ENCODE results near the gene OSTF1.

DNA sequence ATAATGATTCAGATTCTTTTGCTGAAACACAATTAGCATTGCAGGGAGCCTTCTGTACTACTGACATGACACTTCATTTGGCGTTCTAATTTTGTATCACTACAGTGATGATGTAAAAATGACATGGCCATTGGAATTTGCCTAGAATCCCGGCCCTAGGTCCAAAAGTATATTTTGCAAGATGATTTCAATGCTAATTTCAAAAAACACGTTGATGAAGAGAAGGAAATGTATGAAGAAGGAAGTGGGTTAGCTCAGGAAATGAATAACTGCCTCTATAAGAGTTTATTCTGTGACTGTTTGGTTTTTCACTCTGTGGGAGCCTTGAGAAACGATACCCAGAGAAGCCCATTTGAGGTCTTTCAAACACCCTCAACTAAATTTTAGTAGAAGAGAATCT is 59.3 kb downstream of the OSTF1 start:
- TF ChIP-seq, protein P1, sequence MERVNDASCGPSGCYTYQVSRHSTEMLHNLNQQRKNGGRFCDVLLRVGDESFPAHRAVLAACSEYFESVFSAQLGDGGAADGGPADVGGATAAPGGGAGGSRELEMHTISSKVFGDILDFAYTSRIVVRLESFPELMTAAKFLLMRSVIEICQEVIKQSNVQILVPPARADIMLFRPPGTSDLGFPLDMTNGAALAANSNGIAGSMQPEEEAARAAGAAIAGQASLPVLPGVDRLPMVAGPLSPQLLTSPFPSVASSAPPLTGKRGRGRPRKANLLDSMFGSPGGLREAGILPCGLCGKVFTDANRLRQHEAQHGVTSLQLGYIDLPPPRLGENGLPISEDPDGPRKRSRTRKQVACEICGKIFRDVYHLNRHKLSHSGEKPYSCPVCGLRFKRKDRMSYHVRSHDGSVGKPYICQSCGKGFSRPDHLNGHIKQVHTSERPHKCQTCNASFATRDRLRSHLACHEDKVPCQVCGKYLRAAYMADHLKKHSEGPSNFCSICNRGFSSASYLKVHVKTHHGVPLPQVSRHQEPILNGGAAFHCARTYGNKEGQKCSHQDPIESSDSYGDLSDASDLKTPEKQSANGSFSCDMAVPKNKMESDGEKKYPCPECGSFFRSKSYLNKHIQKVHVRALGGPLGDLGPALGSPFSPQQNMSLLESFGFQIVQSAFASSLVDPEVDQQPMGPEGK (CRISPR knock-in tag; IDR thresholded peaks at IDR 0.05; ENCODE audit: borderline replicate concordance), result no peak
- TF ChIP-seq ZNF70 (CRISPR knock-in tag; IDR thresholded peaks at IDR 0.05) (no peak), ZFP30 (CRISPR knock-in tag; IDR thresholded peaks at IDR 0.05) (no peak), CSDC2 (CRISPR knock-in tag; IDR thresholded peaks at IDR 0.05) (no peak), ARNTL (CRISPR knock-in tag; IDR thresholded peaks at IDR 0.05; ENCODE audit: borderline replicate concordance, low read depth) (no peak), ISL1 (CRISPR knock-in tag; IDR thresholded peaks at IDR 0.05) (no peak), SNAI2 (CRISPR knock-in tag; IDR thresholded peaks at IDR 0.05) (no peak), ZNF565 (CRISPR knock-in tag; conservative IDR thresholded peaks at IDR 0.05; ENCODE audit: low read depth) (no peak), OSR1 (CRISPR knock-in tag; IDR thresholded peaks at IDR 0.05) (no peak)
- TF ChIP-seq, protein P2, sequence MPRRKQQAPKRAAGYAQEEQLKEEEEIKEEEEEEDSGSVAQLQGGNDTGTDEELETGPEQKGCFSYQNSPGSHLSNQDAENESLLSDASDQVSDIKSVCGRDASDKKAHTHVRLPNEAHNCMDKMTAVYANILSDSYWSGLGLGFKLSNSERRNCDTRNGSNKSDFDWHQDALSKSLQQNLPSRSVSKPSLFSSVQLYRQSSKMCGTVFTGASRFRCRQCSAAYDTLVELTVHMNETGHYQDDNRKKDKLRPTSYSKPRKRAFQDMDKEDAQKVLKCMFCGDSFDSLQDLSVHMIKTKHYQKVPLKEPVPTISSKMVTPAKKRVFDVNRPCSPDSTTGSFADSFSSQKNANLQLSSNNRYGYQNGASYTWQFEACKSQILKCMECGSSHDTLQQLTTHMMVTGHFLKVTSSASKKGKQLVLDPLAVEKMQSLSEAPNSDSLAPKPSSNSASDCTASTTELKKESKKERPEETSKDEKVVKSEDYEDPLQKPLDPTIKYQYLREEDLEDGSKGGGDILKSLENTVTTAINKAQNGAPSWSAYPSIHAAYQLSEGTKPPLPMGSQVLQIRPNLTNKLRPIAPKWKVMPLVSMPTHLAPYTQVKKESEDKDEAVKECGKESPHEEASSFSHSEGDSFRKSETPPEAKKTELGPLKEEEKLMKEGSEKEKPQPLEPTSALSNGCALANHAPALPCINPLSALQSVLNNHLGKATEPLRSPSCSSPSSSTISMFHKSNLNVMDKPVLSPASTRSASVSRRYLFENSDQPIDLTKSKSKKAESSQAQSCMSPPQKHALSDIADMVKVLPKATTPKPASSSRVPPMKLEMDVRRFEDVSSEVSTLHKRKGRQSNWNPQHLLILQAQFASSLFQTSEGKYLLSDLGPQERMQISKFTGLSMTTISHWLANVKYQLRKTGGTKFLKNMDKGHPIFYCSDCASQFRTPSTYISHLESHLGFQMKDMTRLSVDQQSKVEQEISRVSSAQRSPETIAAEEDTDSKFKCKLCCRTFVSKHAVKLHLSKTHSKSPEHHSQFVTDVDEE (CRISPR knock-in tag; IDR thresholded peaks at IDR 0.05), result no peak
- TF ChIP-seq, protein P3, sequence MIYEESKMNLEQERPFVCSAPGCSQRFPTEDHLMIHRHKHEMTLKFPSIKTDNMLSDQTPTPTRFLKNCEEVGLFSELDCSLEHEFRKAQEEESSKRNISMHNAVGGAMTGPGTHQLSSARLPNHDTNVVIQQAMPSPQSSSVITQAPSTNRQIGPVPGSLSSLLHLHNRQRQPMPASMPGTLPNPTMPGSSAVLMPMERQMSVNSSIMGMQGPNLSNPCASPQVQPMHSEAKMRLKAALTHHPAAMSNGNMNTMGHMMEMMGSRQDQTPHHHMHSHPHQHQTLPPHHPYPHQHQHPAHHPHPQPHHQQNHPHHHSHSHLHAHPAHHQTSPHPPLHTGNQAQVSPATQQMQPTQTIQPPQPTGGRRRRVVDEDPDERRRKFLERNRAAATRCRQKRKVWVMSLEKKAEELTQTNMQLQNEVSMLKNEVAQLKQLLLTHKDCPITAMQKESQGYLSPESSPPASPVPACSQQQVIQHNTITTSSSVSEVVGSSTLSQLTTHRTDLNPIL (CRISPR knock-in tag; IDR thresholded peaks at IDR 0.05; ENCODE audit: low read depth), result no peak
